ENCODE results near the gene SLC25A12.
"Not testable (repeated sequence)": the region's sequence is repeated elsewhere in the genome, so short reads cannot be mapped to it uniquely, and the experiment has no call there.

SLC25A12 gene

GRCh38 chr2:171788316-171788993, 105.6 kb downstream of the SLC25A12 start:
- DNase-seq: no peak

GRCh38 chr2:171787333-171788072, 106.5 kb downstream of the SLC25A12 start:
- no peak for DNase-seq

- no peak for DNase-seq
These were observed 108.6 kb downstream of the SLC25A12 start for GRCh38 chr2:171785450-171785849.

- no peak for DNase-seq
These were observed 115.5 kb downstream of the SLC25A12 start for GRCh38 chr2:171778515-171778914.

- not testable (repeated sequence) for DNase-seq
These were observed 119.5 kb downstream of the SLC25A12 start for GRCh38 chr2:171774581-171774980.

GRCh38 chr2:171772373-171772772, 121.7 kb downstream of the SLC25A12 start:
- no peak for DNase-seq

- DNase-seq: no peak
These were observed 122.6 kb downstream of the SLC25A12 start for GRCh38 chr2:171771463-171771862.

- DNase-seq: no peak
These were observed 130.4 kb downstream of the SLC25A12 start for GRCh38 chr2:171763602-171764001.

GRCh38 chr2:171762879-171763573, 131.0 kb downstream of the SLC25A12 start:
- no peak for DNase-seq

GRCh38 chr2:171761176-171761575, 132.9 kb downstream of the SLC25A12 start:
- DNase-seq: not testable (repeated sequence)

- DNase-seq: not testable (repeated sequence)
These were observed 135.3 kb downstream of the SLC25A12 start for GRCh38 chr2:171758762-171759161.

GRCh38 chr2:171754254-171754939, 139.6 kb downstream of the SLC25A12 start:
- DNase-seq: no peak

GRCh38 chr2:171747371-171747770, 146.7 kb downstream of the SLC25A12 start:
- no peak for DNase-seq

GRCh38 chr2:171745806-171746205, 148.2 kb downstream of the SLC25A12 start:
- DNase-seq: no peak

- DNase-seq: no peak
These were observed 148.9 kb downstream of the SLC25A12 start for GRCh38 chr2:171745141-171745540.

- DNase-seq: no peak
These were observed 151.3 kb downstream of the SLC25A12 start for GRCh38 chr2:171742760-171743159.

GRCh38 chr2:171741189-171741588, 152.9 kb downstream of the SLC25A12 start:
- DNase-seq: no peak

- no peak for DNase-seq
These were observed 157.9 kb downstream of the SLC25A12 start for GRCh38 chr2:171735991-171736710.

Measured in NCI-H774 (cell line).